ENCODE results near the gene TLK1. TPM values are rescaled to one million over a fixed set of nuclear protein-coding genes. Genes with fewer than 3 reads are reported as not detected.

Gene TLK1
- total RNA-seq, 1 experiment from 2014 or later: 79.1 TPM

GRCh38 chr2:171173087-171173486 lies 12.4 kb upstream of the TLK1 start:
- TF ChIP-seq CTCF (conservative IDR thresholded peaks at IDR 0.05; ENCODE audit: low read depth, low read length): no peak
- TF ChIP-seq EZH2 (IDR thresholded peaks at IDR 0.05; ENCODE audit: borderline replicate concordance, low read depth, low read length, poor library complexity, severe bottlenecking): no peak
- ChIA-PET CTCF (no interaction called here), POLR2A (ENCODE audit: low non-redundant PET) (no interaction called here)
- BruUV-seq (replicated peaks): no TSS peak
- Histone ChIP-seq H3K9me3 (ENCODE audit: low read depth, low read length, poor library complexity, severe bottlenecking) (no peaks in the 10 kb centered on the region), H3K4me3 (ENCODE audit: low read depth, low read length, poor library complexity, severe bottlenecking) (no peak overlapping the region), H3K27ac (ENCODE audit: low read depth, low read length, poor library complexity, severe bottlenecking) (no peak overlapping the region), H3K4me1 (ENCODE audit: insufficient read depth, low read length, poor library complexity, severe bottlenecking) (no peaks in the 10 kb centered on the region), H3K27me3 (replicated peaks; ENCODE audit: insufficient read depth, low read depth, low read length, poor library complexity) (no peaks in the 10 kb centered on the region), H3K36me3 (ENCODE audit: insufficient read depth, low read length, poor library complexity, severe bottlenecking) (no peaks in the 10 kb centered on the region)
- DNase-seq (ENCODE audit: low spot score): no peak
- intact Hi-C loops (cut with micrococcal nuclease; ENCODE audit: unreplicated experiment): no loop called here

GRCh38 chr2:171171808-171172207 lies 11.1 kb upstream of the TLK1 start:
- H3K27me3 ChIP-seq (replicated peaks; ENCODE audit: insufficient read depth, low read depth, low read length, poor library complexity): no peaks in the 10 kb centered on the region
- CTCF ChIA-PET: no interaction called here
- BruUV-seq (replicated peaks): no TSS peak
- no peak overlapping the region for H3K4me3 ChIP-seq (ENCODE audit: low read depth, low read length, poor library complexity, severe bottlenecking)
- H3K27ac ChIP-seq (ENCODE audit: low read depth, low read length, poor library complexity, severe bottlenecking): no peak overlapping the region
- POLR2A ChIA-PET (ENCODE audit: low non-redundant PET): no interaction called here
- intact Hi-C loops (cut with micrococcal nuclease; ENCODE audit: unreplicated experiment): no loop called here
- no peak for DNase-seq (ENCODE audit: low spot score)
- TF ChIP-seq CTCF (conservative IDR thresholded peaks at IDR 0.05; ENCODE audit: low read depth, low read length): no peak
- no peak for TF ChIP-seq EZH2 (IDR thresholded peaks at IDR 0.05; ENCODE audit: borderline replicate concordance, low read depth, low read length, poor library complexity, severe bottlenecking)
- H3K36me3 ChIP-seq (ENCODE audit: insufficient read depth, low read length, poor library complexity, severe bottlenecking): no peaks in the 10 kb centered on the region
- no peaks in the 10 kb centered on the region for H3K9me3 ChIP-seq (ENCODE audit: low read depth, low read length, poor library complexity, severe bottlenecking)
- H3K4me1 ChIP-seq (ENCODE audit: insufficient read depth, low read length, poor library complexity, severe bottlenecking): no peaks in the 10 kb centered on the region

GRCh38 chr2:171169839-171170238 lies 9.1 kb upstream of the TLK1 start:
- no peak for DNase-seq (ENCODE audit: low spot score)
- Histone ChIP-seq H3K4me1 (ENCODE audit: insufficient read depth, low read length, poor library complexity, severe bottlenecking) (peaks cover 3% of the 10 kb centered on the region), H3K9me3 (ENCODE audit: low read depth, low read length, poor library complexity, severe bottlenecking) (no peaks in the 10 kb centered on the region), H3K36me3 (ENCODE audit: insufficient read depth, low read length, poor library complexity, severe bottlenecking) (no peaks in the 10 kb centered on the region), H3K4me3 (ENCODE audit: low read depth, low read length, poor library complexity, severe bottlenecking) (no peak overlapping the region), H3K27me3 (replicated peaks; ENCODE audit: insufficient read depth, low read depth, low read length, poor library complexity) (no peaks in the 10 kb centered on the region), H3K27ac (ENCODE audit: low read depth, low read length, poor library complexity, severe bottlenecking) (no peak overlapping the region)
- no TSS peak for BruUV-seq (replicated peaks)
- intact Hi-C loops (cut with micrococcal nuclease; ENCODE audit: unreplicated experiment): no loop called here
- TF ChIP-seq EZH2 (IDR thresholded peaks at IDR 0.05; ENCODE audit: borderline replicate concordance, low read depth, low read length, poor library complexity, severe bottlenecking): no peak
- POLR2A ChIA-PET (ENCODE audit: low non-redundant PET): no interaction called here
- CTCF ChIA-PET: no interaction called here

GRCh38 chr2:171169333-171169732 lies 8.6 kb upstream of the TLK1 start:
- no peak for TF ChIP-seq EZH2 (IDR thresholded peaks at IDR 0.05; ENCODE audit: borderline replicate concordance, low read depth, low read length, poor library complexity, severe bottlenecking)
- TF ChIP-seq CTCF (conservative IDR thresholded peaks at IDR 0.05; ENCODE audit: low read depth, low read length): no peak
- CTCF ChIA-PET: no interaction called here
- no peak for DNase-seq (ENCODE audit: low spot score)
- Histone ChIP-seq H3K36me3 (ENCODE audit: insufficient read depth, low read length, poor library complexity, severe bottlenecking) (no peaks in the 10 kb centered on the region), H3K9me3 (ENCODE audit: low read depth, low read length, poor library complexity, severe bottlenecking) (no peaks in the 10 kb centered on the region), H3K4me3 (ENCODE audit: low read depth, low read length, poor library complexity, severe bottlenecking) (no peak overlapping the region), H3K27me3 (replicated peaks; ENCODE audit: insufficient read depth, low read depth, low read length, poor library complexity) (no peaks in the 10 kb centered on the region), H3K27ac (ENCODE audit: low read depth, low read length, poor library complexity, severe bottlenecking) (no peak overlapping the region), H3K4me1 (ENCODE audit: insufficient read depth, low read length, poor library complexity, severe bottlenecking) (peaks cover 5% of the 10 kb centered on the region)
- BruUV-seq (replicated peaks): no TSS peak
- POLR2A ChIA-PET (ENCODE audit: low non-redundant PET): no interaction called here
- intact Hi-C loops (cut with micrococcal nuclease; ENCODE audit: unreplicated experiment): no loop called here
